Neutrophil (primary cell): ENCODE results near the gene KIAA0930.
"Not testable (repeated sequence)": the region's sequence is repeated elsewhere in the genome, so short reads cannot be mapped to it uniquely, and the experiment has no call there.

Experiments used
- H3K27ac ChIP-seq: fragments of 200-600 bp; sonication (generic); 2 replicates; pipeline ENCODE4 v1.5.1; 2016; ENCODE audit warnings: mild to moderate bottlenecking, moderate library complexity
- H3K27me3 ChIP-seq: fragments of 200-600 bp; sonication (generic); 2 replicates; pipeline ENCODE4 v1.6.0; 2016; ENCODE audit warnings: mild to moderate bottlenecking
- H3K36me3 ChIP-seq: fragments of 200-600 bp; sonication (generic); 2 replicates; pipeline ENCODE4 v1.5.1; 2017
- H3K4me1 ChIP-seq, 2 experiments: fragments of 200-600 bp in 1 of 2; sonication (generic) in 1 of 2; 1 replicate in 1 of 2; 2 replicates in 1 of 2; pipeline versions ENCODE4 v1.5.1 to v1.6.1; 2013 to 2016; ENCODE audit warnings: low read depth in 1 of 2, low read length in 1 of 2, mild to moderate bottlenecking in 1 of 2, moderate library complexity in 1 of 2; ENCODE audit not compliant: control insufficient read depth in 1 of 2, insufficient read depth in 1 of 2
- H3K4me3 ChIP-seq, 2 experiments: fragments of 200-600 bp in 1 of 2; sonication (generic) in 1 of 2; 1 replicate in 1 of 2; 2 replicates in 1 of 2; pipeline ENCODE4 v1.5.1; 2013 to 2016; ENCODE audit warnings: low read depth in 1 of 2, low read length in 1 of 2, mild to moderate bottlenecking in 1 of 2, moderate library complexity in 1 of 2
- H3K9me3 ChIP-seq: fragments of 200-600 bp; sonication (generic); 2 replicates; pipeline ENCODE4 v1.5.1; 2016
- TF ChIP-seq, protein P1 (sequence below): fragments of 200-600 bp; sonication (generic); IDR thresholded peaks from 2 replicates; pipeline ENCODE4 v1.5.1; 2016; ENCODE audit warnings: antibody characterized with exemption

The KIAA0930 gene

GRCh38 chr22:45263463-45264269 is 23.0 kb upstream of the KIAA0930 start:
- Histone ChIP-seq H3K4me1 (peaks cover 17 to 22% of the 10 kb centered on the region in 2 experiments), H3K4me3 (no peak overlapping the region), H3K9me3 (no peaks in the 10 kb centered on the region), H3K36me3 (no peaks in the 10 kb centered on the region), H3K27me3 (peaks cover 30% of the 10 kb centered on the region), H3K27ac (peak overlapping the region; percentile 47)
- TF ChIP-seq, protein P1, sequence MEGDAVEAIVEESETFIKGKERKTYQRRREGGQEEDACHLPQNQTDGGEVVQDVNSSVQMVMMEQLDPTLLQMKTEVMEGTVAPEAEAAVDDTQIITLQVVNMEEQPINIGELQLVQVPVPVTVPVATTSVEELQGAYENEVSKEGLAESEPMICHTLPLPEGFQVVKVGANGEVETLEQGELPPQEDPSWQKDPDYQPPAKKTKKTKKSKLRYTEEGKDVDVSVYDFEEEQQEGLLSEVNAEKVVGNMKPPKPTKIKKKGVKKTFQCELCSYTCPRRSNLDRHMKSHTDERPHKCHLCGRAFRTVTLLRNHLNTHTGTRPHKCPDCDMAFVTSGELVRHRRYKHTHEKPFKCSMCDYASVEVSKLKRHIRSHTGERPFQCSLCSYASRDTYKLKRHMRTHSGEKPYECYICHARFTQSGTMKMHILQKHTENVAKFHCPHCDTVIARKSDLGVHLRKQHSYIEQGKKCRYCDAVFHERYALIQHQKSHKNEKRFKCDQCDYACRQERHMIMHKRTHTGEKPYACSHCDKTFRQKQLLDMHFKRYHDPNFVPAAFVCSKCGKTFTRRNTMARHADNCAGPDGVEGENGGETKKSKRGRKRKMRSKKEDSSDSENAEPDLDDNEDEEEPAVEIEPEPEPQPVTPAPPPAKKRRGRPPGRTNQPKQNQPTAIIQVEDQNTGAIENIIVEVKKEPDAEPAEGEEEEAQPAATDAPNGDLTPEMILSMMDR, result peak; percentile 24

- no peaks in the 10 kb centered on the region for H3K36me3 ChIP-seq
- peak overlapping the region; percentile 47 for H3K27ac ChIP-seq
- H3K27me3 ChIP-seq, result peaks cover 27% of the 10 kb centered on the region
- peaks cover 15 to 18% of the 10 kb centered on the region in 2 experiments for H3K4me1 ChIP-seq
- TF ChIP-seq, protein P1, result no peak
- H3K4me3 ChIP-seq, result no peak overlapping the region
- H3K9me3 ChIP-seq, result no peaks in the 10 kb centered on the region
These were observed 22.3 kb upstream of the KIAA0930 start for GRCh38 chr22:45262931-45263462.

GRCh38 chr22:45262195-45262930 is 21.7 kb upstream of the KIAA0930 start:
- Histone ChIP-seq H3K4me1 (peaks cover 15 to 16% of the 10 kb centered on the region in 2 experiments), H3K9me3 (no peaks in the 10 kb centered on the region), H3K27me3 (peaks cover 21% of the 10 kb centered on the region), H3K27ac (no peak overlapping the region), H3K36me3 (no peaks in the 10 kb centered on the region), H3K4me3 (no peak overlapping the region)
- TF ChIP-seq, protein P1, result no peak

DNA sequence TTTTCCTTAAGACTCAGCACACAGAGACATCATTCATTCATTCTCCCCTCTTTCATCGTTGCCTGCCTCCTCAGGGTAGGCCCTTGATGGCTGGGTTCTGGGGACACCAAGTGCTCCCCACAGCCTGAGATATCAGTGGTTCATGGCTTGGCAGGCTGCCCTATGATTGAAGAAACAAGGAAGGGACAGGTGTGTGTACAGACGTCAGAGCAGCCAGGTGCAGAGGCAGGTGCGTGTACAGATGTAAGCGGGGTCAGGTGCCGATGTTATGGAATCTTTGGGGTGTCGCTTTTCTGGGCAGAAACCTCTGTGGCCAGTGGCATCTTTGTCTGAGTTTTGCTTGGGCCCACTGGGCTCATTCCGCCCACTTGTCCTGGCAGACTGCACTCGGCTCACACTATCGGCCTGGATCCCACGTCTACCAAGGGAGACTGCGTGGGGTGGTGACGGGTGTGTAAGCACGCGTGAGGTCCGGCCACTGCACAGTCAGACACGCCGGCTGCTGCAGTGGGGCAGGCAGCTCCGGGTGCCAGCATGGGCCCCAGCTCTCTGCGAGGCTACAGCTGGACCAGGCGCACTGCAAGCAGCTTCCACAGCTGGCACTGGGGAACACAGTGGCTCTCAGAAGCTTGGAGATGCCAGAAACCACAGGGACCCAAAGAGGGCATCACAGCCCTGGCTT is 20.9 kb upstream of the KIAA0930 start:
- Histone ChIP-seq H3K27me3 (peaks cover 12% of the 10 kb centered on the region), H3K4me1 (peaks cover 15 to 16% of the 10 kb centered on the region in 2 experiments), H3K4me3 (no peak overlapping the region), H3K9me3 (no peaks in the 10 kb centered on the region), H3K36me3 (no peaks in the 10 kb centered on the region), H3K27ac (no peak overlapping the region)
- TF ChIP-seq, protein P1, result no peak

- not testable (repeated sequence) for H3K4me3 ChIP-seq, H3K36me3 ChIP-seq, H3K27me3 ChIP-seq, H3K27ac ChIP-seq, H3K9me3 ChIP-seq
- H3K4me1 ChIP-seq, result peaks cover 15 to 16% of the 10 kb centered on the region in 2 experiments
These were observed 19.7 kb upstream of the KIAA0930 start for GRCh38 chr22:45260395-45260759.
